ENCODE results near the gene CCDC60.

The CCDC60 gene

DNA sequence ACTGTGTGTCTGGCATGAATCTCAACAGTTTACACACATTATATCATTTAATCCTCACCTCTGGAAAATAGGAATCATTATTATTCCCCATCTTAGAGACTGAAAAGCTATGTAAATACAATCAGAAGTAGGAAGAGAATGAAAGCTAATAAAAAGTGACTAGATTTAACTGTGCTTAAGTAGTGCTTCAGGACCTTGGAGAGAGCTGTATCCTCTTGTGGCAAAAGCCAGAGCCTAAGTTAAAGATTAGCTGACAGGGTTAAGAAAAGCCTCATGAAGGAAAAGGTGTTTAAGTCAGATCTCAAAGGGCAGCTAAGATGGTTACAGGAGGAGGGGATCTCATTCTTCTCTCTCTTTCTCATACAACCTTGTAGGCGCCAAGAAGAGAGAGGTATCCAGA, 193.7 kb downstream of the CCDC60 start:
- no peak for DNase-seq (ENCODE audit: low read depth, low spot score)

GRCh38 chr12:119540476-119540875, 205.9 kb downstream of the CCDC60 start:
- no peak for DNase-seq (ENCODE audit: low read depth, low spot score)

DNA sequence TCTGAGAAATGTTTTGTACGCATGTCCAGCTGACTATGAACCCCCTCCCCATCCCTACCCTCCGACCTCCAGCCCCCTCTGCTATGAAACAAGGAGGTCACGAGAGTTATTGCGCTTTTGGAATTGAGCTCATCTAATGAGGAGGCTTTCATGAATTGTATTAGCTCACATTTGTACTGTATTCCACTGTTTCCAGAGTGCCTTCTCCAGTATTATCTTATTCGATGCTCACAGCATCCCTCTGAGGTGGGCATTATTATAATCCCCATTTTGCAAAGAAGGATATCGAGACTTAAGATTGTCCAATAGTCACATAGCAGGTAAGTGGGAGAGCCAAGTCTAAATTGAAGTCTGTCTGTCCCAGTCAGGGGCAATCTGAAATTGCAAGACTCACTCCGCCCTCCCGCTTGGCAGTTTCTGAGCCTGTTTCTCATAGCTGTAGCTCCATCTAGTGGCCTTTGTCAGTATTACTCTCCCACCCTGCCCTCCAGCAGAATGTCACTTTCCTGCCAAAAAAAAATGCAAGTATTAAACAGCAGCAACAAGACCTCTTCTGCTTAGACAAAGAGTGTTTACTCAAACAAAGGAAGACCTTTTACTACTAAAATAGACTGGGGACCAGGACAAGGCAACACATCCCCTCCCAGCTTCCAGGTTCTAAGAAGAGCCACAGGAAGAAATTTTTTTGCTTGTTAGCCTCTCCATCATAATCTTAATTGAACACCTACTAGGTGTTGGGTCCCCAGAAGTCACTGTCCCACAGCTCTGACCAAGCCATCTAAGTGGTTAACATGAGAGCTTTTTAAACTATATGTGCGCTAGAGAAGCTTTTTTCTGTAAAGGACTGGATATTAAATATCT, 210.5 kb downstream of the CCDC60 start:
- peak; percentile 28 for DNase-seq (ENCODE audit: low read depth, low spot score)

- no peak for DNase-seq (ENCODE audit: low read depth, low spot score)
Measured at GRCh38 chr12:119546340-119546739, 211.8 kb downstream of the CCDC60 start.

DNA sequence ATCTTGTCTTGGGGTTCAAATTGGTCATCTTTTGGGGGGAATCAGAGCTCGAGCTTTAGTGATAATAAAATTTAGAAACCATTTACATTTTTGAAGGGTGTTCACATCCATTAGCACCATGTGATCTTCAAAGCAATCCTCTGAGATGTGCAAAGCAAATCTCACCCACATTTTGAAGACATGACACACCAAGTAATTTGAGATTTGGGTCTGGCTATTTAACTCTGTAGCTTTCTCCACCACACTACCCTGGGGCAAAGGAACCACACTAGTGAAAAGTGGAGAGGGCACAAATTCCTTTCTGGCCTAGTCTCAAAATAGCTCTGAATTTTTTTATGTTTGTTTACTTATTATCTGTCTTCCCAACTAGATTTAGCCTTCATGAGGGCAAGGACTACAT, 212.5 kb downstream of the CCDC60 start:
- no peak for DNase-seq (ENCODE audit: low read depth, low spot score)

- DNase-seq (ENCODE audit: low read depth, low spot score) = no peak
Measured at GRCh38 chr12:119556854-119557253, 222.3 kb downstream of the CCDC60 start.

- no peak for DNase-seq (ENCODE audit: low read depth, low spot score)
Measured at GRCh38 chr12:119565404-119565803, 230.9 kb downstream of the CCDC60 start.

DNA sequence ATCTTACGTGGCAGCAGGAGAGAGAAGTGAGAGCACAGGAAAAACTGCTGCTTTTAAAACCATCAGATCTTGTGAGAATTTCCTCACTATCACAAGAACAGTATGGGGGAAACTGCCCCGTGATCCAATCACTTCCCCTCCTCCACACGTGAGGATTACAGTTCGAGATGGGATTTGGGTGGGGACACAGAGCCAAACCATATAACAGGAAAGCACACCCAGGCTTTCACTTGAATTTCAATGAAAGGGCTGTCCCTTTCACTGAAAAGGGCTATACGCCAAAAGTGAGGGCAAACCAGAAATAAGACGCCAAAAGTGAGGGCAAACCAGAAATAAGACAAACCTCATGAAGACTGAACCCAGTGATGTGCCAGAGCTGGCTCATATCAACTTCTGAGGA, 236.2 kb downstream of the CCDC60 start:
- DNase-seq (ENCODE audit: low read depth, low spot score) = no peak

GRCh38 chr12:119573086-119573485, 238.6 kb downstream of the CCDC60 start:
- no peak for DNase-seq (ENCODE audit: low read depth, low spot score)

DNA sequence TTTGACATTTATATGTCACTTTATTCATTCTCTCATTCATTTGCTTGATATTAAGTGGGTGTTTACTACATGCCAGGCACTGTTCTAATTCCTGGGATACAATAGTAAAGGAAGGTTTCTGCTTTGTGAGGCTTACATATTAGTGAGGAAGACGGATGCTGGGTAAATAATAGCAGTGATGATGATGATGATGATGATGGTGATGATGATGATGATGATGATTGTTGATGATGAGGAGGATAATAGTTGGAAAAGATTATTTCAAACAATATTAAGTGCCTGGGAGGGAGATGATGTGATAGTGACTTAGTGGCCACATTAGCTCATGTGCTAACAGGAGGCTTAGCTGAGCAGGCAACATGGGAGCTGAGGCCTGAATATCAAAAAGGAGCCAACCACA, 239.7 kb downstream of the CCDC60 start:
- no peak for DNase-seq (ENCODE audit: low read depth, low spot score)

DNA sequence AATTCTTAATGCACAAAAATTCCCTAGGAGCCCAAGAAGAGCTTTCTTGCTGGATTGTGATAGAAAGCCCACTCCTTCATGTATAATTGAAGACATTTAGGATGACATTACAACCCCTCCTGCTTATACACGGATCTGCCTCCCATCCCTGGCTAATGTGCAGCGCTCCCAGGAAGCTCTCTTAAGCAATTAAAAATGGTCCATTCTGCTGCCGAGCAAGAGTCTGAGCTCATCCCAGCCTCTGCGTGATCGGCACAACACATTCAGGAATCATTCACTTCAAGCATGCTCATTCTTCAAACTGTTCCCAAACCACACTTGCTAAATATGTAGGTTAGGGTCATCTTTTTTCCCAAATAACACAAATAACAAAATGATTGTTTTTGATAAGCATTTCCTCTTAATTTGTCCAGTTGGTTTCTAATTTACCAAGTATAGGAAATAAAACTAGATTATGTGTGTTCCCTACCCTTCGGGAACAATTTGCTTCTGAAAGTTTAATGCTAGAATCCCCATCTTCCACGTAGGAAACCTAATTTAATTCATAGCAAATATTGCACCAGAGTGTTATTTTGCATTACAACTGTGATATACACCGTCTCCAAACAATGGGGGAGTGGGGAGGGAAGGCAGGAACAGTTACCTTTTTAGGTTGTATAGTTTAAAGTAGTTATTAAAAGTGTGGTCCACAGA, 241.7 kb downstream of the CCDC60 start:
- no peak for DNase-seq (ENCODE audit: low read depth, low spot score)

- no peak for DNase-seq (ENCODE audit: low read depth, low spot score)
Measured at GRCh38 chr12:119576915-119577314, 242.4 kb downstream of the CCDC60 start.

DNA sequence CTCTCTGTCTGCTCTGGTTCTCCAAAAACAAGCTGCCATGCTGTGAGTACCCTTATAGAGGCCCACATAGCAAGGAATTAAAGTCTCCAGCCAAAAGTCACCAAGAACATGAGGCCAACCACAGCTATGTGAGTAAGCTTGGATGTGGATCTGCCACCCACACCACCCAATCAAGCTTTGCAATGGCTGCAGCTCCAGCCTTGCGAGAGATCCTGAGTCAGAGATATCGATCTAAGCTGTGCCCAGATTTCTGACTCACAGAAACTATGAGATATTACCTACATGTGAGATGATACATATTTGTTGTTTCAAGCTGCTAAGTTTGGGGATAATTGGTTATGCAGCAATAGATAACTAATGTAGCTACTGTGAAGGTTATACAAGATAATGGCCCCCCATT, 243.6 kb downstream of the CCDC60 start:
- DNase-seq (ENCODE audit: low read depth, low spot score) = no peak

DNA sequence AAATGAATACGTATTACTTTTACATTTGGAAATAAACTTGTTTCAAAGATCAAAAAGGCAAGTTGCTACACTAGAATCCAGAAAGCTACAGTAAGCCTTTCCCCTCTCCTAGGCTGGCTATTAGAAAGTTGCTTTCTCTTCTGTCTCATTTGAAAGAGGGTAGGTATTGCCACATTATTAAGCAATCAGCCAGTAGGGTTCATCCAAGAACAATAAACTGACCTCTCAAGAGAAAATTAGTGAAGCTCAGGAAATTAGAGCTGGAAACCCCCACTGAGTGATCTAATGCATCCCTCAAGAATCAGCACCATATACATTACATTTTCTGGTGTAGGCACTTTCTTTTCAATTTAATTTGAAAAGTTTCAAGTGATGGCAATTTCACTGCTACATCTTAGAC, 254.6 kb downstream of the CCDC60 start:
- DNase-seq (ENCODE audit: low read depth, low spot score) = no peak

- DNase-seq (ENCODE audit: low read depth, low spot score) = no peak
Measured at GRCh38 chr12:119589634-119590033, 255.1 kb downstream of the CCDC60 start.

All from iPS DF 19.7 (cell line).